ENCODE data around the gene ABCC9.
"Not testable (repeated sequence)": the region's sequence is repeated elsewhere in the genome, so short reads cannot be mapped to it uniquely, and the experiment has no call there.

The ABCC9 gene

DNA sequence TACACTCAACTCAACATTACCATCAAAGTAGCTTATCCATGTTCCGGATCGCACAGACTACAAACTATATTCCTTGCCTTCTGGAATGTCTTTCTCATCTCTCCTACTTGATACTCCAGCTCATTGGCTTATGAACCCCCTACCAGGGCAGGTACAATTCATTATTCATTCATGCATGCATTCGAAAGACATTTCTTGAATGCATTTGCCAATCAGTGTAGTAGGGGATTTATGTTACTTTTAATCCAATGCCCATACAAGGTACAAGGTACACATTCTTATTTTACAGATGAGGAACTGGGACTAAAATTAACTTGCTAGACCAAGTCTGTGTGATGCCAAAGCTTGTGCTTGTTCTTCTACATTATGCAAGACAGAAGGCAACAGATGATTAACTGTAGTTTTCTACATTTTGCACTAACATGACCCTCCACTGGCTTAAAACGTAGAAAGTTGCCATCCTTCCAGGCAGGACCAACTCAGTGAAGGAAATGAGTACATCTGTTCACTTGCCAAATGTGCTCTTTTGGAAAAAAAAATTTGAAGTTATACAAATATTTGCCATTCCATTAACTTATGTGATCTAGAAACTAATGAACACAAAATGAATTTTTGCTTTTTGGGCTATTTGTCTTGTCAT is 113.0 kb downstream of the ABCC9 start:
- Histone ChIP-seq H3K36me3 (ENCODE audit: insufficient read depth, low read length) (no peaks in the 10 kb centered on the region), H3K9me3 (ENCODE audit: control insufficient read depth, insufficient read depth, low read length) (no peaks in the 10 kb centered on the region), H3K4me1 (ENCODE audit: insufficient read depth, low read length) (no peaks in the 10 kb centered on the region), H3K9ac (ENCODE audit: low read depth, low read length) (no peak overlapping the region)

DNA sequence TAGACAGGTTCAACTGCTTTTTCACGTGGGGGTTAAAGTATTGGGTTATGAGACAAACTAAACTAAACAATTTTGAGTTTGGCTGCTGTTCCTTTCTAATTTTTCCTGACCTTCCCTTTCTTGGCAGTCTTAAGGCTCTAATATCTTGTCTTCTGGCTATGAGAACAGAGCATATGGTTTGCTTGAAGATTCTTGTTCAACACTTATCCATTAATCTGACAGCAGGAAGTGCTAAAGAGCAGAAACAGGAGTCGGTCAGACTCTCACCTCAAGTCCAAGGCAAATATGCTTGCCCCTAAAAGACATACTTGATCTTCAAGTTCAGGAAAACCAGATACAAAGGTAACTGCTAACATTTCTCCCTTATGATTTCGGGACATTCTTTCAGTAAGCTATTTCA is 114.1 kb downstream of the ABCC9 start:
- Histone ChIP-seq H3K4me1 (ENCODE audit: insufficient read depth, low read length) (no peaks in the 10 kb centered on the region), H3K9me3 (ENCODE audit: control insufficient read depth, insufficient read depth, low read length) (no peaks in the 10 kb centered on the region), H3K9ac (ENCODE audit: low read depth, low read length) (no peak overlapping the region), H3K36me3 (ENCODE audit: insufficient read depth, low read length) (no peaks in the 10 kb centered on the region)

DNA sequence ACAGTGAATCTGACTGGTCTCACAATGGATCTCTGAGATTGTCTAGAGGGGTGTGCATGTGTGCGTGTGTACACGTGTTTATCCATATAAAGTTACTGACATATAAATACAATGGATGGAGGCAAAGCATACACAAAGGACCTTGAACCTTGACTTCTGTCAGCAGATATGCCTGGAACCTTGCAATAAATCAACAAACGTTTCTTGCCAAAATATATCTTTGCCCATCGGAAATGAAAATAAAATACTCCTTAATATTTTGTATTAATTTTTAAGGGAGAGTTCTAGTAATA is 114.7 kb downstream of the ABCC9 start:
- no peak overlapping the region for H3K9ac ChIP-seq (ENCODE audit: low read depth, low read length)
- H3K36me3 ChIP-seq (ENCODE audit: insufficient read depth, low read length) = no peaks in the 10 kb centered on the region
- H3K4me1 ChIP-seq (ENCODE audit: insufficient read depth, low read length) = no peaks in the 10 kb centered on the region
- no peaks in the 10 kb centered on the region for H3K9me3 ChIP-seq (ENCODE audit: control insufficient read depth, insufficient read depth, low read length)

DNA sequence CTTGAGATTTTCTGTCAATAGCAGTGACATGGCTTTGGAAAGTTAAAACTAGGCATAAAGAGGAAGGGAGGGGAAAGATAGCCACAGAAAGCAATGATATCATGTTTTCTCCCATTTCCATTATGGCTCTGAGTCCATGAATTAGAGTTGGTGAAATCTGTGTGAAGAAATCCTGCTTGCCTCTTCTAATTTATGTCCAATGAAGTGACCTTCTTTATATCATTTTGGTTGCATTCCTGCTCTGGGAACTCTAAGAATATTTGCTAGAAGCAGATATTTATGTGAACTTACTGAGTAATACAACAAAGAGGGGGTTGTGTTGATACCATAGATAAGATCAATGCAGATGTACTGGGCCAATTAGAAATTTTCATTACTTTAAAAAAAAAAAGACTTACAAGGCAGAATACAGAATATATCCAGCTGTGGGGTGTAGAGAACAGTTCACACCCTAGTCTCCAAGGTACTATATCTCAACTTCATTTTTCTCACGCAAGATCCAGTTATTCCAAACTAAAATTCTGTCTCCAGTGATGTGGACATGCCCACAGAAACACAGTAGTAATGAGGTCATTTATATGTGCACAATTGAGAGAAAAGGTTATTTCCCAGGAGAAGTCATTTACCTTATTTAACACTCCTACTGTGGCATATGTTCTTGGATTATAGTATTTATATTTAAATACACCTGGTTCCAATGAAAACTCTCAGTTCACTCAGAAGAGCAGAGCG is 115.2 kb downstream of the ABCC9 start:
- Histone ChIP-seq H3K4me1 (ENCODE audit: insufficient read depth, low read length) (no peaks in the 10 kb centered on the region), H3K9ac (ENCODE audit: low read depth, low read length) (no peak overlapping the region), H3K9me3 (ENCODE audit: control insufficient read depth, insufficient read depth, low read length) (no peaks in the 10 kb centered on the region), H3K36me3 (ENCODE audit: insufficient read depth, low read length) (no peaks in the 10 kb centered on the region)

DNA sequence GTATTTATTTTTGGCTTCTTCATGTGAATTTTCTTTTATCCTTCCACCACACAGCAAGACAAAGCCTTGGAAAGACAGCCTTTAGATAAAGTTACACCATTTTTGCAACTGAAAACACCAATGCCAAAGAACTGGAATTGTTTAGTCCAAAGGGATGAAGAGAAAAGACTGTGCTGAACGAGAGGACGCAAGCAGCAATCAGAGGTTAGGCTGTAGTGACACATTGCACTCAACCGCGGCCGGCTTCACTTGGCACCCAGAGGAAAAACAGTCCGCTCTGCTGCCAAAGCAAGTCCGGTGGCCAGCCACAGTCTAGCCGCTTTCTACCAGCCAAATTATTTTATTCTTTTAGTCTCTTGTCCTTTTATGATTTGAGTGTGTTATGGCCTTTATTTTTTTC is 117.6 kb downstream of the ABCC9 start:
- Histone ChIP-seq H3K36me3 (ENCODE audit: insufficient read depth, low read length) (no peaks in the 10 kb centered on the region), H3K9ac (ENCODE audit: low read depth, low read length) (no peak overlapping the region), H3K4me1 (ENCODE audit: insufficient read depth, low read length) (no peaks in the 10 kb centered on the region), H3K9me3 (ENCODE audit: control insufficient read depth, insufficient read depth, low read length) (no peaks in the 10 kb centered on the region)

DNA sequence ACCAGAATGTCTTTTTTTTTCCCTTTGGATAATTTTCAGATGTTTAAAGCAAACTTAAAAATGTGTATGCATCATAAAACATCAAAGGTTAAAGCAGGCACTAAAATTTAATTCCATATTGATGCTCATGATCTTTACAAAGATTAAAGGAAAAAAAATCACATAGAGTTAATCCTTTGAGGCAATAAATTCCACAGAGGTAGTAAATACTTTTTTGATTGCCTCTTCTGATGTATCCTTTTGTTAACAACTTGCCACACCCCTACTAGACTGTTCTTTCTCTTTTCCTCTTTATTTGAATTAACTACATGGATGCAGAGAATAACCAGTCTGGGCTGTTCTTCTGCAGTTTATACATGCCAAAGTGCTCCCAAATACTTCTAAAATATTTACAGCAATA is 121.5 kb downstream of the ABCC9 start:
- H3K9me3 ChIP-seq (ENCODE audit: control insufficient read depth, insufficient read depth, low read length) = no peaks in the 10 kb centered on the region
- H3K9ac ChIP-seq (ENCODE audit: low read depth, low read length) = no peak overlapping the region
- no peaks in the 10 kb centered on the region for H3K36me3 ChIP-seq (ENCODE audit: insufficient read depth, low read length)
- no peaks in the 10 kb centered on the region for H3K4me1 ChIP-seq (ENCODE audit: insufficient read depth, low read length)

DNA sequence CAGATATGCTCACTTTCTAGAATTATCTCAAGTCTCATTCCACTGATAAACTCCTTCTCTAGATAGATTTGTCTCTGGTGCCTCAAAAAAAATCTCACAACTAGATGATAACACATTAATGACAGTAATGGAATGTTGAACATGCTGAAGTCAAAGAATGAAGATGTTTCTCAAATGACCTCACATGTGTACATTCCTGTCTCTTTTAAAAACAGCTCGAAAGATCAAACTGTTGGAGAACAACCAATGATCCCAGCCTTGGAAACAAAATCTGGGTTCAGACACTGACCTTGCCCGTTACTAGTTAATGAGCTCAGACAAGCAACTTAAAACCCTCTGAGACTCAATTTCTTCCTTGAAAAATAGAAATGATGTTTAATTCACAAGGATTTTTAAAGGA is 122.0 kb downstream of the ABCC9 start:
- Histone ChIP-seq H3K9me3 (ENCODE audit: control insufficient read depth, insufficient read depth, low read length) (no peaks in the 10 kb centered on the region), H3K36me3 (ENCODE audit: insufficient read depth, low read length) (no peaks in the 10 kb centered on the region), H3K9ac (ENCODE audit: low read depth, low read length) (no peak overlapping the region), H3K4me1 (ENCODE audit: insufficient read depth, low read length) (no peaks in the 10 kb centered on the region)

DNA sequence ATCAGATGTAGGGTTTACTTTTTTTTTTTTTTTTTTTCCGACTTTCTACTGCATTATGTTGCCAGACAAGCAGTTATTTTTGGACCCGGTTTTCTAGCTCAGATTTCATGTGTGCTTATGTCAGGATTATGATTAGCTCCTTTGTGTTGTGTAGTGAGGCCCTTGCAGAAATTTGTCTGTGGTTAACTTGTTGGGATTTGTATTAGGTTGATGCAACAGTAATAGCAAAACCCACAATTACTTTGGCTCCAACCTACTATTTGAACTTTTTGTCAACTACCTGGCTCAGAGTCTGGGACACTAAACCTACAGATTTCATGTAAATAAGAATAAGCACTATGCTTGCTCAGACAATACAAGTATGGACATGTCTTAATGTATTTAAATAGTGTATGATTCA is 122.6 kb downstream of the ABCC9 start:
- no peaks in the 10 kb centered on the region for H3K4me1 ChIP-seq (ENCODE audit: insufficient read depth, low read length)
- no peak overlapping the region for H3K9ac ChIP-seq (ENCODE audit: low read depth, low read length)
- H3K9me3 ChIP-seq (ENCODE audit: control insufficient read depth, insufficient read depth, low read length) = no peaks in the 10 kb centered on the region
- no peaks in the 10 kb centered on the region for H3K36me3 ChIP-seq (ENCODE audit: insufficient read depth, low read length)

DNA sequence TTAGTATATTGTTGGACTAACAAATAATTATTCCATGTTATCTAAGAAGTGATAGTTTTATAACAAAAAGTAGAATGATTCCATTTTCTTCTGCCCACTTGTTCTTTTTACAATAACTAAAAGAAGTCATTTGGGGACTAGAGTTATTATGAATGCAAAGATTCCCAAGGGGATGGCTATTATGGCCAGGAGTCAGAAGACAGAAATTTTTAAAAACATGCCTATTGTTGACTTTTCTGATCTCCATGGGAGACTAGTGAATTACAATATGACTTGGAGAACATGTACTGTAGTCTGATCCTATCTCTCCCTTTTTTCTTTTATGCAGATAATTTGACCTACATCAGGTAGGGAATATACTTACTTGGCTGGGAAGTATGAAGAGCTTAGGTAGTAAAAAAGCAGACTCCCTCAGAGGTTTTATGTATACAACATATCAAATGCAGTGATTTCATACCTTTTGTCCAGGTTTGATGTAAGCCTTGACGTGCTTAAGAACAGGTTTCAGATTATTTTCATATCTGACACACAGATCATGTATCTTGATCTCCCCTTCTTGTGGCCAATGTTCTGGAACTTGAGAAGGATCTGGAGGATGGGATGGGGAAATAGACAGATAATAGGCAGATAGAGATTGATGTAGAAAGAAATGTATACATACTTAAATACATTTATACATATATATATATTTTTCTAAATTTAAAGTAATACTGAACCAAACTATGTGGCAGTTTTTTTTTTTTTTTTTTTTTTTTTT is 125.7 kb downstream of the ABCC9 start:
- no peaks in the 10 kb centered on the region for H3K4me1 ChIP-seq (ENCODE audit: insufficient read depth, low read length)
- no peaks in the 10 kb centered on the region for H3K36me3 ChIP-seq (ENCODE audit: insufficient read depth, low read length)
- H3K9me3 ChIP-seq (ENCODE audit: control insufficient read depth, insufficient read depth, low read length) = no peaks in the 10 kb centered on the region
- no peak overlapping the region for H3K9ac ChIP-seq (ENCODE audit: low read depth, low read length)

DNA sequence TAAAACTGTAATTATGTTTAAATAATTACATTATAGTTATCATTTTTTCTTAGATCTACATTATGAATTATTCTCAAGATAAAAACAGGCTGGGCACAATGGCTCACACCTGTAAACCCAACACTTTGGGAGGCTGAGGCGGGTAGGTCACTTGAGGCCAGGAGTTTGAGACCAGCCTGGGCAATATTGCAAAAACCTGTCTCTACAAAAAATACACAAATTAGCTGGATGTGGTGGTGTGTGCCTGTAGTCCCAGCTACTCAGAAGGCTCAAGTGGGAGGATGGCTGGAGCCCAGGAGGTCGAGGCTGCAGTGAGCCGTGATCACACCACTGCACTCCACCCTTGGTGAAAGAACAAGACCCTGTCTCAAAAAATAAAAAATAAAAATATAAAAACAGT is 126.4 kb downstream of the ABCC9 start:
- H3K9ac ChIP-seq (ENCODE audit: low read depth, low read length) = no peak overlapping the region
- H3K4me1 ChIP-seq (ENCODE audit: insufficient read depth, low read length) = no peaks in the 10 kb centered on the region
- H3K9me3 ChIP-seq (ENCODE audit: control insufficient read depth, insufficient read depth, low read length) = no peaks in the 10 kb centered on the region
- H3K36me3 ChIP-seq (ENCODE audit: insufficient read depth, low read length) = no peaks in the 10 kb centered on the region

DNA sequence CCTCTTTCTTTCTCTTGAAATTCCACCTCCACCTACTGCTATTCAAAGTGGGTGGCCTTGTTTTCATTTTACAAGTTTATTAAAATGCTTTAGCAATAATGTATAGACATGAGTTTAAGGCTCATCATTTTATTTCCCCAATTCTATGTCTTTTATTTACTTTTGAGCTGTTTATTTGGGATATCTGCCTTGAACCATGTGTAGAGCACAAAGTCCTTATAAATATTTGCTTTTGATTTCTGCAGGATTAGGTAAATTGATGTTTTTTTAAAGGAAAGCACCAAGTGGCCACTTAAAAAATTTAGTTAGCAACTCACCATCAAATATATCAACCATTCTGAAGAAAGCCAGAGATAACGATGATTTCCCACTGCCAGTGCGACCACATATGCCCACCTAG is 126.9 kb downstream of the ABCC9 start:
- Histone ChIP-seq H3K36me3 (ENCODE audit: insufficient read depth, low read length) (no peaks in the 10 kb centered on the region), H3K9ac (ENCODE audit: low read depth, low read length) (no peak overlapping the region), H3K9me3 (ENCODE audit: control insufficient read depth, insufficient read depth, low read length) (no peaks in the 10 kb centered on the region), H3K4me1 (ENCODE audit: insufficient read depth, low read length) (no peaks in the 10 kb centered on the region)

DNA sequence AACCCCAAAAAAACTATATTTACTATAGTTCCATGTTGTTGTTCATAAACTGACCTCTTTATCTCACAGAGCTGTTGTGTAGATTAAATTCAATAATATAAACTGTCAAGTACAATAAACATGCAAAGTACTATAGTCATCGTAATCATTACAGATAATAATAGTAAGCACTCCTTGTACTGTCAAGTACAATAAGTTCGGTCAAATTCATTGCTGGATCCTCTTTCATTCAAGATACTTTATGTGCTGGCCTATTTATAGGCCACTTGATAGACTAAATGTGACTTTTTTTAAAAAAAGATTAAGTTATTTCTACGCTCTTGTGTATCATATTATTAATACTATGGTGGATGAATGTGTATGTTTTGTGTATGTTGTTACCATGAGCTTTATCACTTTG is 127.5 kb downstream of the ABCC9 start:
- Histone ChIP-seq H3K4me1 (ENCODE audit: insufficient read depth, low read length) (no peaks in the 10 kb centered on the region), H3K9ac (ENCODE audit: low read depth, low read length) (no peak overlapping the region), H3K9me3 (ENCODE audit: control insufficient read depth, insufficient read depth, low read length) (no peaks in the 10 kb centered on the region), H3K36me3 (ENCODE audit: insufficient read depth, low read length) (no peaks in the 10 kb centered on the region)

DNA sequence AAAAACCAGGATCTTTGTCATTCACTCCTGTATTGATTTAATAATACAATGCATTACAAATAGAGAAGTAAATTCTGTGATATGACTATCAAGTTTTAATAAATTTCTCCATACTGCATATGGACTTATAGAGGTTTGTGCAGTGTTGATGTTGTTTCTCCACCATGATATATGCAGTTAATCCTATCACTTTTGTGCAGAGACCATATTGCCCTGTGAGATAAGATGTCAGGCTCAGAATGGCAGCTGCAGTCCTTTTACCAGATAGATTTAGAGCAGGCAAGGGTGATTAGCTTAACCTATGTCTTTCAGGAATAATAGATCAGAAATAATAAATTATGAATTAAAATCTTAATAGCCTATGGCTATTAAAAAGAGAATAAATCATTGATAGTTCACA is 128.1 kb downstream of the ABCC9 start:
- H3K9me3 ChIP-seq (ENCODE audit: control insufficient read depth, insufficient read depth, low read length) = no peaks in the 10 kb centered on the region
- H3K9ac ChIP-seq (ENCODE audit: low read depth, low read length) = no peak overlapping the region
- no peaks in the 10 kb centered on the region for H3K36me3 ChIP-seq (ENCODE audit: insufficient read depth, low read length)
- H3K4me1 ChIP-seq (ENCODE audit: insufficient read depth, low read length) = no peaks in the 10 kb centered on the region

DNA sequence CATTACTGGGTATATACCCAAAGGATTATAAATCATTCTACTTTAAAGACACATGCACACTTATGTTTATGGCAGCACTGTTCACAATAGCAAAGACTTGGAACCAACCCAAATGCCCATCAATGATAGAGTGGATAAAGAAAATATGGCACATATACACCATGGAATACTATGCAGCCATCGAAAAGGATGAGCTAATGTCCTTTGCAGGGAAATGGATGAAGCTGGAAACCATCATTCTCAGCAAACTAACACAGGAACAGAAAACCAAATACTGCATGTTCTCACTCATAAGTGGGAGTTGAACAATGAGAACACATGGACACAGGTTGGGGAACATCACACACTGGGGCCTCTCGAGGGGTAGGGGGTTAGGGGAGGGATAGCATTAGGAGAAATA is 128.9 kb downstream of the ABCC9 start:
- not testable (repeated sequence) for H3K9ac ChIP-seq (ENCODE audit: low read depth, low read length); H3K36me3 ChIP-seq (ENCODE audit: insufficient read depth, low read length); H3K9me3 ChIP-seq (ENCODE audit: control insufficient read depth, insufficient read depth, low read length); H3K4me1 ChIP-seq (ENCODE audit: insufficient read depth, low read length)

DNA sequence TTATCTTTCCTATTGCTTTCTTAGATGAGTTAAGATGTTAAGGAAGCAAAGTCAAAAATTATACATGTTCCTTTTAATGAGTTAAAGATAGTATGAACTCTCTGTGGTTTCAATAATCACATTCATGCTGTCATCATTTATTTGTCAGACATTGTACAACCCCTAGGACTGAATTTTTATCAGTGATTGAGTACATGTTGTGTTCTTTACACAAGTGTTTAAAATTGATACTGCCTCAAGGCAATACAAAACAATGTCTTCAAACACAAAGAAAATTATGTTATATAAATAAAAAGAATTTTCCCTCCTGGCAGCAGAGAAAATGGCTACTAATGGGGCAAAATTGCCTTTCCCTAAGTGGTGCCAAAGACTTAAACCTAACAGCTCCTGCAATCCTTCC is 132.1 kb downstream of the ABCC9 start:
- H3K4me1 ChIP-seq (ENCODE audit: insufficient read depth, low read length) = no peaks in the 10 kb centered on the region
- H3K9me3 ChIP-seq (ENCODE audit: control insufficient read depth, insufficient read depth, low read length) = no peaks in the 10 kb centered on the region
- no peaks in the 10 kb centered on the region for H3K36me3 ChIP-seq (ENCODE audit: insufficient read depth, low read length)
- no peak overlapping the region for H3K9ac ChIP-seq (ENCODE audit: low read depth, low read length)

Measured in ES-I3 (cell line).